AG04449 (cell line): Measurements from ENCODE around the gene ITGA11.

Experiments
- CTCF ChIA-PET: fragments of 350-600 bp; formaldehyde crosslinking; extraction: SDS; loops from one replicate; lab custom pipeline; 2021; ENCODE audit warnings: antibody characterized with exemption; lab: Yijun Ruan, JAX
- POLR2A ChIA-PET: fragments of 400-600, 350-600 bp; formaldehyde crosslinking; extraction: SDS; loops from one replicate; lab custom pipeline; 2020; ENCODE audit warnings: antibody characterized with exemption, inconsistent platforms; lab: Yijun Ruan, JAX
- DNase-seq: peaks from one replicate; pipeline ENCODE4 v3.0.0-alpha.2; 2010; ENCODE audit warnings: low read depth, low spot score
- H3K4me3 ChIP-seq: 2 replicates; pipeline ENCODE4 v1.5.1; 2011; ENCODE audit warnings: low read depth, mild to moderate bottlenecking, control low read depth, low read length
- CTCF ChIP-seq: IDR thresholded peaks from one replicate; pipeline ENCODE4 v1.5.1; 2011; ENCODE audit warnings: mild to moderate bottlenecking, moderate library complexity, low read length, control low read depth, inconsistent platforms; ENCODE audit not compliant: insufficient read depth; ENCODE audit errors: missing control alignments

The ITGA11 gene

GRCh38 chr15:68313501-68314410 is 118.2 kb downstream of the ITGA11 start:
- DNase-seq = no peak
- ChIA-PET CTCF (interaction anchor here (1.0 to 2.6 kb wide), 5 partner anchors 8 to 360 kb away, joined by 3 to 18 read pairs (median 4); no protein-coding TSS in a partner anchor), POLR2A (no interaction called here)
- no peak for TF ChIP-seq CTCF
- no peak overlapping the region for H3K4me3 ChIP-seq

GRCh38 chr15:68312701-68313204 is 119.2 kb downstream of the ITGA11 start:
- CTCF ChIA-PET = interaction anchor here (1.0 to 1.7 kb wide), 5 partner anchors 8 to 361 kb away, joined by 3 to 6 read pairs (median 4); no protein-coding TSS in a partner anchor
- no peak for DNase-seq
- no peak for TF ChIP-seq CTCF
- POLR2A ChIA-PET = no interaction called here
- no peak overlapping the region for H3K4me3 ChIP-seq

GRCh38 chr15:68311859-68312557 is 120.0 kb downstream of the ITGA11 start:
- no peak for TF ChIP-seq CTCF
- H3K4me3 ChIP-seq = no peak overlapping the region
- CTCF ChIA-PET = interaction anchor here (0.6 to 1.7 kb wide), 5 partner anchors 9 to 362 kb away, joined by 3 to 6 read pairs (median 4); no protein-coding TSS in a partner anchor
- DNase-seq = no peak
- POLR2A ChIA-PET = no interaction called here

- no peak for DNase-seq
- ChIA-PET POLR2A (no interaction called here), CTCF (interaction anchor here (1.3 to 1.4 kb wide), 2 partner anchors 58 to 239 kb away, joined by 5 to 6 read pairs; no protein-coding TSS in a partner anchor)
- TF ChIP-seq CTCF = no peak
- no peak overlapping the region for H3K4me3 ChIP-seq
These were observed 120.5 kb downstream of the ITGA11 start for GRCh38 chr15:68311464-68311835.

- POLR2A ChIA-PET = no interaction called here
- no peak for TF ChIP-seq CTCF
- CTCF ChIA-PET = interaction anchor here (1.3 to 1.4 kb wide), 2 partner anchors 58 to 239 kb away, joined by 5 to 6 read pairs; no protein-coding TSS in a partner anchor
- DNase-seq = no peak
- H3K4me3 ChIP-seq = no peak overlapping the region
These were observed 121.0 kb downstream of the ITGA11 start for GRCh38 chr15:68310804-68311463.
